AG10803 (cell line): ENCODE data around the gene PSMC1.
A peak's percentile ranks its signal among the peaks of the same experiment; 100 is the strongest.

Source experiments
- DNase-seq: peaks from one replicate; pipeline ENCODE4 v3.0.0; 2010; ENCODE audit warnings: low read depth
- H3K4me3 ChIP-seq: 2 replicates; pipeline ENCODE4 v1.5.1; 2011; ENCODE audit warnings: mild to moderate bottlenecking, low read length, control low read depth
- CTCF ChIP-seq: conservative IDR thresholded peaks from 2 replicates; pipeline ENCODE4 v1.5.1; 2011; ENCODE audit warnings: mild to moderate bottlenecking, low read length, control low read depth, inconsistent platforms

PSMC1 gene

GRCh38 chr14:90268420-90268819 is 12.1 kb downstream of the PSMC1 start:
- TF ChIP-seq CTCF, result no peak
- no peak overlapping the region for H3K4me3 ChIP-seq
- DNase-seq, result no peak

- DNase-seq, result no peak
- H3K4me3 ChIP-seq, result no peak overlapping the region
- no peak for TF ChIP-seq CTCF
Observed at GRCh38 chr14:90272523-90272922, 16.2 kb downstream of the PSMC1 start.

GRCh38 chr14:90273532-90273931 is 17.2 kb downstream of the PSMC1 start:
- H3K4me3 ChIP-seq, result no peak overlapping the region
- TF ChIP-seq CTCF, result no peak
- no peak for DNase-seq

- DNase-seq, result no peak
- peak; percentile 29 for TF ChIP-seq CTCF
Observed at GRCh38 chr14:90274019-90274418, 17.7 kb downstream of the PSMC1 start.

GRCh38 chr14:90274808-90275457 is 18.6 kb downstream of the PSMC1 start:
- H3K4me3 ChIP-seq, result no peak overlapping the region
- DNase-seq, result peak; percentile 54
- TF ChIP-seq CTCF, result no peak

More at GRCh38 chr14:90274019-90274418, 17.7 kb downstream of the PSMC1 start:
- H3K4me3 ChIP-seq, result no peak overlapping the region

GRCh38 chr14:90275458-90275814 is 19.1 kb downstream of the PSMC1 start:
- TF ChIP-seq CTCF, result no peak
- H3K4me3 ChIP-seq, result no peak overlapping the region
- no peak for DNase-seq

GRCh38 chr14:90275820-90276219 is 19.5 kb downstream of the PSMC1 start:
- DNase-seq, result no peak
- TF ChIP-seq CTCF, result no peak
- H3K4me3 ChIP-seq, result no peak overlapping the region
